ENCODE data around the gene ADGRB3. TPM values are rescaled to one million over a fixed set of nuclear protein-coding genes. Genes with fewer than 3 reads are reported as not detected.

Gene ADGRB3
- total and polyA plus RNA-seq, 2 donors (not counting 1 experiment from before 2014, with no cell fraction given), result not detected

DNA sequence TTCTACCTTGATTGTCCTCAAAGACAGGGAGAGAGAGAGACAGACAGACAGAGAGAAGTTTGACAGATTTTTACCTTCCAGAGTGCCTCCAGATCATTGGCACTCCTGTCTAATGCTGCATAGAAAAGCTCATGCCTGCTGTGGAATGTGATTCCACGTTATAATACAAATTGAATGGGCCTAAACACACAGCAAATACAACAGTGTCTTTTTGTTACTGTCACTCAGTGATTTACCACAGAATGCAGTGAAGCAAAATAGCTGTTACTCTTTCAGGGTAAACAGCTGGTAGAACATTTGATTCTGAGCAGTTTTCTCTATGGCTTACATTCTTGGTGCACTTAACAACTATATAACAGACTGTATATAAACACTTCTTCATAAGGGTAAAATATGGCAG is 603.0 kb downstream of the ADGRB3 start:
- H3K9ac ChIP-seq (ENCODE audit: low read length), result no peak overlapping the region
- TF ChIP-seq EZH2 (IDR thresholded peaks at IDR 0.05; ENCODE audit: borderline replicate concordance, insufficient read depth, low read depth, low read length, poor library complexity, severe bottlenecking), result no peak
- TF ChIP-seq CTCF (IDR thresholded peaks at IDR 0.05), result no peak
- ATAC-seq (ENCODE audit: low read depth) (no peak), DNase-seq (no peak)
- H3K4me1 ChIP-seq (ENCODE audit: control insufficient read depth in 2 of 2, insufficient read depth in 2 of 2, low read length in 2 of 2), result no peaks in the 10 kb centered on the region
- H3K9me3 ChIP-seq (ENCODE audit: control extremely low read depth in 1 of 3, control insufficient read depth in 2 of 3, insufficient read depth in 1 of 3, low read length in 2 of 3), result peaks cover 0 to 1% (median 0%) of the 10 kb centered on the region in 3 donors
- no CpG with 5 or more reads among the region's 1 CpG for WGBS (ENCODE audit: insufficient coverage)
- no peaks in the 10 kb centered on the region for H3K4me1 Mint-ChIP-seq
- no peaks in the 10 kb centered on the region for H3K27me3 Mint-ChIP-seq
- no peak overlapping the region for H2AFZ ChIP-seq (ENCODE audit: insufficient read depth, low read depth, low read length, poor library complexity, severe bottlenecking)
- H3K79me2 ChIP-seq (ENCODE audit: control insufficient read depth, insufficient read depth, low read length), result no peaks in the 10 kb centered on the region
- H3K36me3 ChIP-seq (replicated peaks in 1 of 2; ENCODE audit: control extremely low read depth in 1 of 2, control insufficient read depth in 1 of 2, extremely low read depth in 1 of 2, insufficient read depth in 2 of 2, low read length in 1 of 2), result no peaks in the 10 kb centered on the region
- ChIA-PET POLR2A (no interaction called here), CTCF (no interaction called here)
- no peaks in the 10 kb centered on the region for H3K9me3 Mint-ChIP-seq (ENCODE audit: insufficient read depth)
- H3K27ac ChIP-seq (ENCODE audit: low read length in 2 of 2), result no peak overlapping the region
- intact Hi-C loops (cut with micrococcal nuclease), result no loop called here
- H3K4me3 ChIP-seq (ENCODE audit: control extremely low read depth in 1 of 5, extremely low read depth in 1 of 5, insufficient read depth in 1 of 5, low read depth in 2 of 5, low read length in 4 of 5), result no peak overlapping the region
- H3K4me3 Mint-ChIP-seq, result no peak overlapping the region
- no peak overlapping the region for H3K4me2 ChIP-seq (replicated peaks; ENCODE audit: low read depth, low read length, poor library complexity, severe bottlenecking)
- no peaks in the 10 kb centered on the region for H4K20me1 ChIP-seq (ENCODE audit: control insufficient read depth, insufficient read depth, low read length, poor library complexity, severe bottlenecking)
- H3K27me3 ChIP-seq (replicated peaks in 1 of 4; ENCODE audit: control extremely low read depth in 1 of 4, control insufficient read depth in 3 of 4, insufficient read depth in 4 of 4, low read length in 3 of 4), result peaks cover 0 to 2% (median 0%) of the 10 kb centered on the region in 4 experiments
- no peak overlapping the region for H3K27ac Mint-ChIP-seq

GRCh38 chr6:69246983-69247382 is 611.9 kb downstream of the ADGRB3 start:
- Histone ChIP-seq H3K36me3 (replicated peaks in 1 of 2; ENCODE audit: control extremely low read depth in 1 of 2, control insufficient read depth in 1 of 2, extremely low read depth in 1 of 2, insufficient read depth in 2 of 2, low read length in 1 of 2) (no peaks in the 10 kb centered on the region), H4K20me1 (ENCODE audit: control insufficient read depth, insufficient read depth, low read length, poor library complexity, severe bottlenecking) (no peaks in the 10 kb centered on the region), H3K79me2 (ENCODE audit: control insufficient read depth, insufficient read depth, low read length) (no peaks in the 10 kb centered on the region), H3K4me3 (ENCODE audit: control extremely low read depth in 1 of 5, extremely low read depth in 1 of 5, insufficient read depth in 1 of 5, low read depth in 2 of 5, low read length in 4 of 5) (no peak overlapping the region), H3K9me3 (ENCODE audit: control extremely low read depth in 1 of 3, control insufficient read depth in 2 of 3, insufficient read depth in 1 of 3, low read length in 2 of 3) (no peaks in the 10 kb centered on the region), H3K4me2 (replicated peaks; ENCODE audit: low read depth, low read length, poor library complexity, severe bottlenecking) (no peak overlapping the region), H3K4me1 (ENCODE audit: control insufficient read depth in 2 of 2, insufficient read depth in 2 of 2, low read length in 2 of 2) (no peaks in the 10 kb centered on the region), H3K9ac (ENCODE audit: low read length) (no peak overlapping the region), H3K27ac (ENCODE audit: low read length in 2 of 2) (no peak overlapping the region), H2AFZ (ENCODE audit: insufficient read depth, low read depth, low read length, poor library complexity, severe bottlenecking) (no peak overlapping the region), H3K27me3 (replicated peaks in 1 of 4; ENCODE audit: control extremely low read depth in 1 of 4, control insufficient read depth in 3 of 4, insufficient read depth in 4 of 4, low read length in 3 of 4) (no peaks in the 10 kb centered on the region)
- DNase-seq (no peak), ATAC-seq (ENCODE audit: low read depth) (no peak)
- intact Hi-C loops (cut with micrococcal nuclease), result no loop called here
- ChIA-PET POLR2A (no interaction called here), CTCF (no interaction called here)
- H3K4me1 Mint-ChIP-seq, result no peaks in the 10 kb centered on the region
- H3K27me3 Mint-ChIP-seq, result no peaks in the 10 kb centered on the region
- no peak overlapping the region for H3K27ac Mint-ChIP-seq
- no peak overlapping the region for H3K4me3 Mint-ChIP-seq
- TF ChIP-seq CTCF (IDR thresholded peaks at IDR 0.05) (no peak), EZH2 (IDR thresholded peaks at IDR 0.05; ENCODE audit: borderline replicate concordance, insufficient read depth, low read depth, low read length, poor library complexity, severe bottlenecking) (no peak)
- no peaks in the 10 kb centered on the region for H3K9me3 Mint-ChIP-seq (ENCODE audit: insufficient read depth)
- 100% methylated on average over 1 of the region's 2 CpGs for WGBS (ENCODE audit: insufficient coverage)
